ENCODE data around the gene RFX2.

RFX2 gene

DNA sequence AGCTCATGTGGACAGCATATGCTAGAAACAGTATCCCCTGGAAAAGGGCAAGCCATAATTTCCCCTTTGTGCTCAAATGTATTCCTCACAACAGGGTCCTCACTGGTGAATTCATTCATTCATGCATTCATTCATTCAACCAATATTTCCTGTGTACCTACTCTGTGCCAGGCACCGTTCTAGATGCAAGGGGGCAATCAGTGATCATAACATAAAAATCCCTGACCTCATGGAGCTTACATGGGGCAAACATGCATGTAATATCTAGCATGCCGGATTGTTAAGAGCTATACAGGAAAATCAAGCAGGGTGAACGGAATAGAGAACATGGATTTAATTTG, 134.9 kb downstream of the RFX2 start:
- H3K4me3 ChIP-seq (ENCODE audit: insufficient read length, low read depth): no peak overlapping the region
- no peaks in the 10 kb centered on the region for H3K9me3 ChIP-seq (ENCODE audit: insufficient read depth, low read length)
- no peaks in the 10 kb centered on the region for H3K27me3 ChIP-seq (ENCODE audit: insufficient read depth, insufficient read length)
- peak overlapping the region; percentile 57 for H3K9ac ChIP-seq (ENCODE audit: insufficient read length, low read depth)
- H3K36me3 ChIP-seq (ENCODE audit: insufficient read depth, insufficient read length, low read length): peaks cover 58% of the 10 kb centered on the region
- TF ChIP-seq YY1 (IDR thresholded peaks at IDR 0.05; ENCODE audit: insufficient read depth, insufficient read length) (no peak), ZNF274 (IDR thresholded peaks at IDR 0.05; ENCODE audit: low read depth, low read length) (no peak), SUZ12 (IDR thresholded peaks at IDR 0.05; ENCODE audit: extremely low read depth, insufficient read depth, insufficient read length) (no peak)
- no peak for DNase-seq (ENCODE audit: low read depth, low spot score)
- peaks cover 13% of the 10 kb centered on the region for H3K4me1 ChIP-seq (ENCODE audit: insufficient read depth, insufficient read length)

DNA sequence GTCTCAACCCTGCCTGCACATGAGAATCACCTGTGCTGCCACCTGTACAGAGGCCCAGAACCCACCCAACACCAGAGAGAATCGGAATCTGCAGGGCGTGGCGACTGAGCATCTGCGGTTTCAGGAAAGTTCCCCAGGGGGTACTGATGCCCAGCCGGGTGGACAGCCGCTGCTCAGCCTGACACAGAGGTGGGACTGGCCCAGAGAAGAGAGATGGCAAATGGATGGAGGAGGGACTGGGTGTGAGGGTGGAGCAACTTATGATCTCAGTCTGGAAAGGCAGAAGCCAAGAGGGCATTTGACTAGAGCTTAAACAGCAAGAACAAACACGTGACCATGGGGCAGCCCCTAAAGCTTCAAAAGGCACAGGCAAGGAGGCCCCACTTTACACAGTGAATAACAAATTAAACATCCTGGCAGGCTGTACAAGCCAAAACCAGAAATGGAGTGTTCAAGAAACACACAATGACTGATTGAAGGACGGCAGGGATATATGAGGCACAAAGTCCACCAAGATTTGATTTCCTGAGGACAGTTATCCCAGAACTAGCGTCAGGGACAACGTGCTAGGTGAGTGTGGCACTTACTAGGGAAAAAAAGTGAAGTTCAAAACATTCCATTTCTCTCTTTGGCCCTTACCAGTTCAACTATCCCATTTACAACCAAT, 135.4 kb downstream of the RFX2 start:
- H3K4me1 ChIP-seq (ENCODE audit: insufficient read depth, insufficient read length): peaks cover 13% of the 10 kb centered on the region
- peaks cover 60% of the 10 kb centered on the region for H3K36me3 ChIP-seq (ENCODE audit: insufficient read depth, insufficient read length, low read length)
- H3K27me3 ChIP-seq (ENCODE audit: insufficient read depth, insufficient read length): no peaks in the 10 kb centered on the region
- H3K9me3 ChIP-seq (ENCODE audit: insufficient read depth, low read length): no peaks in the 10 kb centered on the region
- TF ChIP-seq SUZ12 (IDR thresholded peaks at IDR 0.05; ENCODE audit: extremely low read depth, insufficient read depth, insufficient read length) (no peak), YY1 (IDR thresholded peaks at IDR 0.05; ENCODE audit: insufficient read depth, insufficient read length) (no peak), ZNF274 (IDR thresholded peaks at IDR 0.05; ENCODE audit: low read depth, low read length) (no peak)
- no peak overlapping the region for H3K9ac ChIP-seq (ENCODE audit: insufficient read length, low read depth)
- no peak overlapping the region for H3K4me3 ChIP-seq (ENCODE audit: insufficient read length, low read depth)
- no peak for DNase-seq (ENCODE audit: low read depth, low spot score)

DNA sequence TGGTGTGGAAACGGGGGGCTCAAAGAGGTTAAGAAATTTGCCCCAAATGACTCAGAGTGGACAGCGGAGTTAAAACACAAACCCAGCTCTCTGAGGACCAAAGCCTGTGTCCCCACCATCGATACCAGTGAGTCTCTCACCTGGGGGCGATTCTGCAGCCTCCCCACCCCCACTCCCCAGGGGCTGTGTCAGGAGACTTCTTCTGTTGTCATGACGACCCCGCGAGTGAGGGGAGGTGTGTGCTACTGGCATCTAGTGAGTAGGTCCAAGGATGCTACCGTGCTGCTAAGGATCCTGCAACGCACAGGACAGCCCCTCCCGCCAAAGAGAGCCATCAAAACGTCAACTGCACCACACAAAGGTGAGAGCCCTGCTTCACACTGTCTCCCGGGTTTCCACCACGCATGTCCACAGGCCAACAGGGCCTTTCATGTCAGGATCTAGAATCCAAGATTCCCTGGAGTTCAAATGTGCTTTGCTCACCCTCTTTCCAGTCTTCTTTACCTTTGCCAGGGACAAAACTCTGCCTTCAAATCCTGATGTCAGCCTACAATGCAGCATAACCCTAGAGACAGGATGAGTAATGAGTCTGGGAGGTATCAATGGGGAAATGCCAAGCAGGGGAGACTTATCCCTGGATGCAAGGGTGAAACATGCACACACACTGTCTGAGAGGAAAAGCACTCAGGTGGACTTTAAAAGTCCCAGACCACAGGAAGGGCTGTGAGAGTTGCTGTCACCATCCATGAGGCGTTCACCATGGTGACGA, 136.2 kb downstream of the RFX2 start:
- TF ChIP-seq SUZ12 (IDR thresholded peaks at IDR 0.05; ENCODE audit: extremely low read depth, insufficient read depth, insufficient read length) (no peak), ZNF274 (IDR thresholded peaks at IDR 0.05; ENCODE audit: low read depth, low read length) (no peak), YY1 (IDR thresholded peaks at IDR 0.05; ENCODE audit: insufficient read depth, insufficient read length) (no peak)
- H3K36me3 ChIP-seq (ENCODE audit: insufficient read depth, insufficient read length, low read length): peaks cover 67% of the 10 kb centered on the region
- DNase-seq (ENCODE audit: low read depth, low spot score): no peak
- H3K9me3 ChIP-seq (ENCODE audit: insufficient read depth, low read length): no peaks in the 10 kb centered on the region
- H3K4me3 ChIP-seq (ENCODE audit: insufficient read length, low read depth): no peak overlapping the region
- H3K9ac ChIP-seq (ENCODE audit: insufficient read length, low read depth): no peak overlapping the region
- H3K27me3 ChIP-seq (ENCODE audit: insufficient read depth, insufficient read length): no peaks in the 10 kb centered on the region
- H3K4me1 ChIP-seq (ENCODE audit: insufficient read depth, insufficient read length): peaks cover 13% of the 10 kb centered on the region

DNA sequence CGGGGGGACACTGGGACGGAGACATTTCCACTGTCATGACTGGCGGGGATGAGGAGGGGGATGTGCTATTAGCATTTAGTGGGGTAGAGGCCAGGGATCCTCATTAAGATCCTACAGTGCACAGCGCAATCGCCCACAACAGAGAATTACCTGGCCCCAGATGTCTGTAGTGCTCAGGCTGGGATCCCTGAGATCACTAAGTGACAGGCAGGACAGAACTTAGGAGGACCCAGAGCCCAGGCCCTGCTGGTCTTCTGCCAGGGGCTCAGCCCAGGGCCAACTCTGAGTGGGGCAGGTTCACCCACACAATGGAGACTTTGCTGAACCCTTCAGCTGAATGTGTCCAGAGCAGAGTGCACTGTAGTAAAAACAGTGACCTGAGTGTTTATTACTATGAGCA, 136.9 kb downstream of the RFX2 start:
- TF ChIP-seq SUZ12 (IDR thresholded peaks at IDR 0.05; ENCODE audit: extremely low read depth, insufficient read depth, insufficient read length) (no peak), ZNF274 (IDR thresholded peaks at IDR 0.05; ENCODE audit: low read depth, low read length) (no peak), YY1 (IDR thresholded peaks at IDR 0.05; ENCODE audit: insufficient read depth, insufficient read length) (no peak)
- no peaks in the 10 kb centered on the region for H3K9me3 ChIP-seq (ENCODE audit: insufficient read depth, low read length)

DNA sequence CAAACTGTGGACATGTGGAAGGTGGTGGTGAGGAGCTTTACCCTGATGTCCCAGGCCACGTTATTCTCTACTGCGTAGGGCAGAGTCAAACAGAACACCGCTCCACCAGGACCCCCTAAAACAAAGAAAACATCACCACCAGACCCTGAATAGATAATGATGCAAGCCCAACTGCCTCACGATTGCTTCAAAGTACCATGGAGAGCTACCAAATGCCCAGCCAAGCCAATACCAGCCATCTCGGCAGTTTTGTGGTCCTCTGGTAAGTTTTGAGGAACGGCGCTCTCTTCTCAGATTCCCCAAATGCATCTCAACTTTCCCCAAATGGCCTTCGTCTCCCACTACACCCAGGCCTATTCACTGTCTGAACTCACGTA, 138.0 kb downstream of the RFX2 start:
- DNase-seq (ENCODE audit: low read depth, low spot score): no peak

More for the DNA sequence above, 136.9 kb downstream of the RFX2 start:
- peaks cover 13% of the 10 kb centered on the region for H3K4me1 ChIP-seq (ENCODE audit: insufficient read depth, insufficient read length)
- no peak overlapping the region for H3K4me3 ChIP-seq (ENCODE audit: insufficient read length, low read depth)
- DNase-seq (ENCODE audit: low read depth, low spot score): no peak
- peaks cover 73% of the 10 kb centered on the region for H3K36me3 ChIP-seq (ENCODE audit: insufficient read depth, insufficient read length, low read length)
- no peak overlapping the region for H3K9ac ChIP-seq (ENCODE audit: insufficient read length, low read depth)
- H3K27me3 ChIP-seq (ENCODE audit: insufficient read depth, insufficient read length): no peaks in the 10 kb centered on the region

DNA sequence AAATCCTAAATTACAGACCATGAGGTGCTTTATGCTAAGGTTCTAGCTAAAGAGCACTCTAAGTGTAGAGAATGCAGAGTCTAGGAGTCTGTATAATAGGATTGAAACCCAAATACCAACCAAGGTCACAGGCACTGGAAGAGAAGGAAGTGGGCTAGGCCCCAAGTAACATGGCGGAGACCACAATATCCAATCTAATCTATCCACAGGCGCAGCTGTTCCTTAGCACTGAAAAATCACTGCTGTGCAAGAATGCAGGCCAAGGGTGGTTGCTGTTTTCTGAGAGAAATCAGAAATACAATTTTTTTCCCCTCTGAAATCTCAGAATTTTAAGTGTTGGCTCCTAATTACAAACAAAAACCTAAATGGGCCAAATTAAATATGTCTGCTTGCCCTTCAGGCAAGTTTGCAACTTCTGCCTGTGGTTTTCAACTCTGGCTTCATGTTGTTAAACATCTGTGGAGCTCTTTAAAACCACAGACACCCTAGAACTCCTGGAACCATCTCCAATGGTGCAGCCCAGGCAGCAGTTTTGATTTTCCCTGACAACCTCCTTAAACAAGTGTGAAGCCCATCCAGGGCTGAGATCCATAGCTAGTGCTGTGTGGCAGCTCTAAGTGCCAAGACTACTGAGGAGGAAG, 138.5 kb downstream of the RFX2 start:
- Histone ChIP-seq H3K9me3 (ENCODE audit: insufficient read depth, low read length) (no peaks in the 10 kb centered on the region), H3K27me3 (ENCODE audit: insufficient read depth, insufficient read length) (no peaks in the 10 kb centered on the region), H3K4me3 (ENCODE audit: insufficient read length, low read depth) (no peak overlapping the region), H3K36me3 (ENCODE audit: insufficient read depth, insufficient read length, low read length) (peaks cover 81% of the 10 kb centered on the region), H3K9ac (ENCODE audit: insufficient read length, low read depth) (no peak overlapping the region), H3K4me1 (ENCODE audit: insufficient read depth, insufficient read length) (peaks cover 12% of the 10 kb centered on the region)
- TF ChIP-seq ZNF274 (IDR thresholded peaks at IDR 0.05; ENCODE audit: low read depth, low read length) (no peak), SUZ12 (IDR thresholded peaks at IDR 0.05; ENCODE audit: extremely low read depth, insufficient read depth, insufficient read length) (no peak), YY1 (IDR thresholded peaks at IDR 0.05; ENCODE audit: insufficient read depth, insufficient read length) (no peak)
- DNase-seq (ENCODE audit: low read depth, low spot score): no peak

More for the DNA sequence above, 138.0 kb downstream of the RFX2 start:
- H3K9ac ChIP-seq (ENCODE audit: insufficient read length, low read depth): no peak overlapping the region
- H3K36me3 ChIP-seq (ENCODE audit: insufficient read depth, insufficient read length, low read length): peaks cover 78% of the 10 kb centered on the region
- H3K9me3 ChIP-seq (ENCODE audit: insufficient read depth, low read length): no peaks in the 10 kb centered on the region
- no peaks in the 10 kb centered on the region for H3K27me3 ChIP-seq (ENCODE audit: insufficient read depth, insufficient read length)
- H3K4me3 ChIP-seq (ENCODE audit: insufficient read length, low read depth): no peak overlapping the region
- no peak for TF ChIP-seq YY1 (IDR thresholded peaks at IDR 0.05; ENCODE audit: insufficient read depth, insufficient read length)
- no peak for TF ChIP-seq ZNF274 (IDR thresholded peaks at IDR 0.05; ENCODE audit: low read depth, low read length)
- TF ChIP-seq SUZ12 (IDR thresholded peaks at IDR 0.05; ENCODE audit: extremely low read depth, insufficient read depth, insufficient read length): no peak
- peaks cover 15% of the 10 kb centered on the region for H3K4me1 ChIP-seq (ENCODE audit: insufficient read depth, insufficient read length)

DNA sequence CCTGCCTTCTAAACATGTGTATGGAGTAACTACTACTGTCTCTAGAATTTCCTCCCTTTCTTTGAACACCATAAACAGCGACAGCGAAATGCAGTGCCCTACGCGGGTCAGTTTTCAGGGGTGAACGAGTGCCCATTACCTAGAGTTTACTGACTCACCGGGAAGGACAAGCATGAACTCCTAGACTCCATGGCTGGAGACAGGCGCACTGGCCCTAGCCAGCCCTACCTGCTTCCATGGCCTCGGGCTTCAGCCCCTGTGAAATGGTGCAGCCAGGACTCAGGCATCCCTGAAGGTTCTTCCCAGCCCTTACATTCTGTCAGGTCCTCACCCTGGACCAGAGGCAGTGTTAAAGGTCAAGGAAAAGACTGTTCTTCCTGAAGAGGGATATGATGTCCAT, 140.8 kb downstream of the RFX2 start:
- Histone ChIP-seq H3K4me1 (ENCODE audit: insufficient read depth, insufficient read length) (peaks cover 19% of the 10 kb centered on the region), H3K9ac (ENCODE audit: insufficient read length, low read depth) (no peak overlapping the region), H3K27me3 (ENCODE audit: insufficient read depth, insufficient read length) (no peaks in the 10 kb centered on the region), H3K36me3 (ENCODE audit: insufficient read depth, insufficient read length, low read length) (peaks cover 84% of the 10 kb centered on the region), H3K9me3 (ENCODE audit: insufficient read depth, low read length) (no peaks in the 10 kb centered on the region), H3K4me3 (ENCODE audit: insufficient read length, low read depth) (no peak overlapping the region)
- TF ChIP-seq SUZ12 (IDR thresholded peaks at IDR 0.05; ENCODE audit: extremely low read depth, insufficient read depth, insufficient read length): no peak
- TF ChIP-seq ZNF274 (IDR thresholded peaks at IDR 0.05; ENCODE audit: low read depth, low read length): no peak
- no peak for TF ChIP-seq YY1 (IDR thresholded peaks at IDR 0.05; ENCODE audit: insufficient read depth, insufficient read length)
- DNase-seq (ENCODE audit: low read depth, low spot score): no peak

Measured in NT2/D1 (cell line).